Smooth muscle cell of the brain vasculature (primary cell): Measurements from ENCODE around the gene ATG101.

ENCODE experiments used
- DNase-seq: peaks from one replicate; pipeline ENCODE4 v3.0.0-alpha.2; 2012; ENCODE audit warnings: low read depth, low spot score

ATG101 gene

DNA sequence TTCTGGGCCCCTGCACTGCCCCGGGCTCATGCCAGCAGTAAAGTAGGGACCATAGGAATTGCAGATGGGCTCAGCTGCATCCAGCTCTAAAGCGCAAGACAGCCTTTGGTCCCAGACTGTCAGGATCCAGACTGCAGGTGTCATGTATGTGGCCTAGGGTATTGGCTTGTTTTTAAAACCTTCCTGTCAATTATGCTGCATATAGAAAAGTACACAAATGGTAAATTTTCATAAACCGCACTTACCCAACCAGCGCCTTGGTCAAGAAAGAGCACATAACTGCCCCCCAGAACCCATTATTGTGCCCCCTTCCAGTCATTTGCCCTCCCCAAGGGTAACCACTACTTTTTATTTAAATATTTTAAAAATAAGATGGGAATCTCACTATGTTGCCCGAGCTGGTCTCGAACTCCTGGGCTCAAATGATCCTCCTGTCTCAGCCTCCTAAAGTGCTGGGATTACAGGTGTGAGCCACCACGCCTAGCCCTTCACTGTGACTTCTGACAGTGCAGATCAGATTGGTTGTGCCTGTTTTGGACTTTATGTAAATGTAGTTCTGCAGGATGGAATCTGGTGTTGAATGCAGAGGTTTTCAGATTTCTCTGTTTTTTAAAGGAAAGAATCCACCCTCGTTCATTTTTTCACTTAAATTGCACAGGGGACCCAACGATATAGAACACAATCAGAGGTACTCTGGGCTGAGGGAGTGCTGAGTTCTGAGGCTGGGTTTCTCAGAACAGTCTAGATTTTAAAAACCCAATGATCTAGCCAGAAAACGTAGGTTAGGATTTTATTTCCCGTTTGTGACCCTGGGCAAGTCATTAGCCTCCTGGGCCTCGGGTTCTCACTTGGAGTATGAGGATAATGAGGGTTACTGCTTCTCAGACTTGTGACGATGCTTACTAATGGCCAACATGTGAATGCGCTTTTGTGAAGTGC, 11.9 kb upstream of the ATG101 start:
- DNase-seq = no peak

GRCh38 chr12:52058631-52059361, 11.0 kb upstream of the ATG101 start:
- no peak for DNase-seq

DNA sequence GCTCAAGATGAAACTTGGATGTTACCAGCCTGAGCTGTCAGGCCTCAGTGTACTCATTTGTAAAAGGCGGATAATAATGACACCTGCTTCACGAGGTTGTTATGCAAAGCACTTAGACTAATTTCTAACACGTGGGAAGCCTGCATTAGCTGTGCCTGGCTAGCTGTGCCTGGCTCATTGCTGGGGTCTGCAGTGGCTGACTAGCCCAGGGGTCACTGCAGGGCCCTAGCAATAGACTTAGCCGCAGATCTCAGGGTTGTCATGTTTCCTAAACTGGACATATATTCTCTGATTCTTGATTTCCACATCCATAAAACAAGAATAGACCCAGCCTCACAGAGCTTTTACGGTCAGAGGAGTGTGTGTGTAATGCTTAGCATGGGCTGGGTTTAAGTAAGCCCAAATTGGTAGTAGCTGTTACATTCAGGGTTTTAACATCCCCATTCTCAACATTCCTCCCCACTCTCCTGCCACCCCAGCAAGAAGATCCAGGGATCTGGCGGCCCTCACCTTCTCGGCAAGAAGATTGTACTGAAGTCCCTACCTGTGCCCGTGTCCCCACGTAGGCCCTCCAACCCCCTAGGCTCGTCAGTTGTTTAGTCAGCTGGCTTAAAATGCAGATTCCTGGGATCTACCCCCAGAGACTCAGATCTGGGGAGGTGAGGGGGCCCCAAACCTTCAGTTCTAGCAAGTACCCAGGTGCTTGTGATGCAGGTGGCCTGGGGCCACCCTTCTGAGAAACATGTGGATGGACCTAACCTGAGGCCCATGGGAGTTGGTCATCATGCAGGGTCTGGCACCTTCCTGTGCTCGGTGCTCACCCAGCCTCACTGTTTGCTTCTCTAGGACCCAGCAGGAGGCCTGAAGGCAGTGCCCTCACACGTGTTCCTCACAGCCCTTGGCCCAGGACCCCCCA, 9.9 kb upstream of the ATG101 start:
- no peak for DNase-seq

- DNase-seq = no peak
Measured at GRCh38 chr12:52060498-52061177, 9.1 kb upstream of the ATG101 start.

GRCh38 chr12:52061470-52062166, 8.2 kb upstream of the ATG101 start:
- no peak for DNase-seq

DNA sequence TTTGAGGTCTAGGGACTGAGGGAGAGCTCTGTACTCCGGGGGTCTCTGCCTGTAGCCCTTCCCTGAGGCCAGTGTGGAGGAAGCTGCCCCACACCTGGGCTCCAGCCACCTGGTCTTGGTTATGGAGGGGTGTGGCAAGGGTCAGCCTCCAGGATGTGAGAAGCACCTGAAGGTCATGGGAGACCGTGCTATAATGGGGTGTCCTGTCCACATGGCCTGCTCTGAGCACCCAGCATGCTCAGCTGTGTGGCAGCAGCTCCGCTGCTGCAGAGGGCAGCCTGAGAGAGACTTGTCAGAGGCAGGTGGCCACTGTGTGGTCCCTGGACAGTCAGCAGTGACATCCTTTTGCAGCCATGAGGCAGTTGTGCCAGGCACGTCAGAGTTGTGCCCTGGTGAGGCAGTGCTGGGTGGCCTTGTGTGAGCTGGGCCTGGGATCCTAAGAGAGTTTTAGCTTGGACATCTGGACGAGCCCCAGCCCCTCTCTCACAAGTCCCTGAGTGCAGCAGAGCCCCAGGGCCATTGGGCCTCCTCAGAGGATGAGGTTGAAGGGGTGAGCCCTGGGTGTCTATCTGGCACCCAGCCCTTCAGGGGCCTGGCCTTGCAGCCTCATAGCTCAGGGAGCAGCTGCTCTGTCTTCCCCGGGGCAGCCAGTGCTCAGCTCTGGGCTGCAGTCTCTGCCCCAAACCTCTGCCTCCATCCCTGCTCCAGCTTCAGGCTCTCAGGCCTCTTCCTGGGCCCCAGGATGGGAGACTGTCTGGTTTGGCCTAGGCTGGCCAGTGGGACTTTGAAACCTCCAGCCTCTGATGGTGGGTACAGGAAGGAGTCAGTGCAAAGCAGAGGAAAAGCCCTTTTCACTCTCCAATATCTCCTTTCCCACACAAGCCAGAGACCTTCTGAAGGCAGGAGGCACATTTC, 7.4 kb upstream of the ATG101 start:
- no peak for DNase-seq

- no peak for DNase-seq
Measured at GRCh38 chr12:52063082-52063924, 6.5 kb upstream of the ATG101 start.

DNA sequence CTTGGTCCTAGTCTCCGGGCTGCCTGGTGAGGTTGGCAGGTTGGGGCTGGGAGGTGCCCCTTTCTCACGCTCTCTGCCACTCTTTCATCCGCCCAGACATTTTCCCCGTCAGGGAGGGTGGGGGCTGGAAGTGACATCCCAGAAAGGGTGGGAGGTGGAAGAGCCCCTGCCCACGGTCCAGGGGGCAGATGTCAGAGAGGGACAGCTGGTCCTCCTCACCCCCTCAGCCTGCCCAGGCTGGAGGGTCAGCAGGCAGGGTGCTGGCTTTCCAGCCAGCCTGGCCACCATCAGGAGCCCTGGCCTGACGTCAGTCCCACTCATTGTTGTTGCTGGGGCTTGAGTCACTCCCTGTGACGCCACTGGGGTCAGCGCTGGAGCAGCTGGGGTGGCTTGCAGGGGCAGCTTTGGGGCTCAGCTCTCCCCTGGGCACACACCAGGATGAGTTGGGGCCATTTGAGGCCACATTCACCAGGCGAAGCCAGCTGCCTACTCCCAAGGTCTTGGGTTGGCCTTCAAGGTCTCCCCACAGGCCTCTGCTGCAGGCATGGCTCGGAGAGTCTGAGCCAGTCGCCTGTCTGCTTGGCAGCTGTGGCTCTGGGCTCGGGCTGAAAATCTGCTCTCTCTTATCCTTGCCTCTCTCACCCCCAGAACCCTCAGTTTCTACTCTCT, 5.7 kb upstream of the ATG101 start:
- DNase-seq = peak; percentile 74

- DNase-seq = no peak
Measured at GRCh38 chr12:52066346-52067080, 3.3 kb upstream of the ATG101 start.

GRCh38 chr12:52067081-52067374, 2.8 kb upstream of the ATG101 start:
- DNase-seq = no peak

DNA sequence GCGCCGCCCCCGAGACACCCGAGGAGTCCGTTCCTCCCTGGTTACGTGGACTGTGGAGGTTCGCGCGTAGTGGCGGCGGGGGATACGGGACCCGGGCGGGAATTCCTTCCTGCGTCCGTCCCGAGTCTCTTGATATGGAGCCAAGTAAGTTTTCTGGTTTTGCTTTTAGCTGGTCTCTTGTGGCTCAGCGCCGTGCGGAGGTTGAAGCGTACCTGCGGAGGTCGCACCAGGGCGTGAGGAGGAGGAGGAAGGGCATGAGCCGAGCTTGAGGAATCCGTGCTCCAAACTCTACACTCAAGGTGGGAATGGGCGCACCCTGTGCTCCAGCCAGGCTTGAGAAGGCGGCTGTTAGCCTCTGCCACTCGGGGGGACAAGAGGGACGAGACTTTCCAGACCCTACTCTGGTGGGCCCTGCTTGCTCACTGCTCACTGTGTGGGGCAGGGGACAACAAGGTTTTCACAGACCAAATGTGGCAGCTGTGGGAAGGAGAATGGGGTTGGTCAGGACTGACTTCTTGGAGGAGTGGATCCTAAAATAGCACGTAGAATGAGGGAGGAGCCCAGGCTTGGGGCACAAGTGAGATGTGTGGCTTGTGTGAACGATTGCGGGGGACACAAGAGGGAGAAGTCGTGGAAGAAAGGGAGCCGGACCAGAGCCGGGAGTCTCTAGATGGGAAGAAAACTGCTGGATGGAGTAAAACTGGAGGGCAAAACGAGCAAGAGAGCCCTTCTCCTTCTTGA, 577 bp downstream of the ATG101 start:
- DNase-seq = no peak

- peak; percentile 58 for DNase-seq
Measured at GRCh38 chr12:52073531-52074381, 4.0 kb downstream of the ATG101 start.

DNA sequence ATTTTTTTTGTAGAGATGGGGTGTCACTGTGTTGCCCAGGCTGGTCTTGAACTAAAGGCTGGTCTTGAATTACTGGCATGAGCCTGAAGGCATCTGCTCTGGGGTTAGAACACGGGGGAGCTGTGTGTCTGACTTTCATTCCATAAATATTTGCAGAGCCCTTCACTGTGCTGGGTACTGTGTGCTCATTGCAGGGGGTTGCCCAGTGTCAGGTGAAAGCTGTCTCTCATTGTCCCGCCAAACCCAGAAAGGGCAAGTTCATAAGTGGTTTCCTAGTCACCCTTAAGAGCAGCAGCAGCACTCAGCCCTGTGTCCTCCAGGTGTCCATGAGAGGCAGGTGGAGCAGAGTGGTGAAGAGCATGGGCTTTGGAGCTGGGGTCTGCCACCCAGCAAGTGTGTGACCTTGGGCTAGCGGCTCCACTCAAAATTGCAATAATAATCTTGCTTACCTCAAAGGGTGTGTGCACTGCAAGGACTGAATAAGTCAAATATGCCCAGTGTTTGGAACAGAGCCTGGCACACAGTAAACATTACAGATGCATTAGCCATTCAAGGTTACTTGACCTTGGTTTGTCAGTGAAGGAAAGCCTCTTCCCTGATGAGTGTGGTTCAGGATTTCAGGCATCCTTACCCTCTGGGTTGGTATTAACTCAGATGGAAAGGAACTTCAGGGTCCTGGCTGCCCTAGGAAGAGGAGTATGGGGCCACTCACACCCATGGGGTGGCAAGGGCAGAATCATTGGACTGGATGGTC, 5.4 kb downstream of the ATG101 start:
- DNase-seq = no peak

GRCh38 chr12:52076811-52077210, 7.0 kb downstream of the ATG101 start:
- no peak for DNase-seq

DNA sequence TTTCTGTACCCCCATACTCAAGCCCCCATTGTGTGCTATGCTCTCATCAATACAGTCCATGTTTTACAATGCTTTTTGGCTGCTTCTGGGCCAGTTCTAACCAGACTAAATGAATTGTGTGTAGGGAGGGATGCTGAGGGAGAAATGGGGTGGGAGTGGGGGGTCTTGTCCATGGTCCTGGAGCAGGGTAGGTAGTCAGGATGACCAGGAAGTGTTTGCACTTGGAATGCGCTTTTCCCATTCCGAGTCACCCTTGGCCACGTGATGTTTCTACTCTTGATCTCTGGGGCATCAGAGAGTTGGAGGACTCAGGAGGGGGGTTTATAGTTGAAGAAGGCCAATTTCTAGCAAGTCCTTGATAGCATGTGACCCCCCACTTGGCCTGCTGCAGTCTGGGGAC, 8.5 kb downstream of the ATG101 start:
- DNase-seq = no peak
